B cell (primary cell): ENCODE data around the gene TK2.

Source experiments
- CTCF ChIP-seq: fragments of 200-600 bp; IDR thresholded peaks from one replicate; pipeline ENCODE4 v1.8.0; 2022; ENCODE audit warnings: antibody characterized with exemption, mild to moderate bottlenecking
- EZH2 ChIP-seq: IDR thresholded peaks from 2 replicates; pipeline ENCODE4 v1.6.1; 2012; ENCODE audit warnings: borderline replicate concordance, low read depth, mild to moderate bottlenecking, moderate library complexity, low read length; ENCODE audit not compliant: insufficient read depth, poor library complexity, severe bottlenecking

- TF ChIP-seq CTCF (no peak), EZH2 (no peak)
Observed at GRCh38 chr16:66534376-66534799, 15.5 kb downstream of the TK2 start.
